GM23338 (cell line): Measurements from ENCODE around the gene COPS4.
"Not testable (repeated sequence)": the region's sequence is repeated elsewhere in the genome, so short reads cannot be mapped to it uniquely, and the experiment has no call there.

ENCODE experiments used
- CREB1 ChIP-seq: fragments of 250-450 bp; sonication (Bioruptor Pico); IDR thresholded peaks from 2 replicates; pipeline ENCODE4 v1.5.0; 2020; ENCODE audit warnings: low read depth, mild to moderate bottlenecking, moderate library complexity
- EZH2 ChIP-seq: fragments of 200-600 bp; sonication (generic); IDR thresholded peaks from one replicate; pipeline ENCODE4 v1.8.0; 2017; ENCODE audit warnings: antibody characterized with exemption, mild to moderate bottlenecking, low read depth; ENCODE audit not compliant: unreplicated experiment
- EZH2phosphoT487 ChIP-seq: fragments of 200-600 bp; sonication (generic); IDR thresholded peaks from one replicate; pipeline ENCODE4 v1.8.1; 2018; ENCODE audit warnings: antibody characterized with exemption; ENCODE audit not compliant: unreplicated experiment
- JUNB ChIP-seq: IDR thresholded peaks from one replicate; pipeline ENCODE4 v1.6.1; 2016; ENCODE audit warnings: antibody characterized with exemption; ENCODE audit not compliant: unreplicated experiment
- POLR2AphosphoS5 ChIP-seq: IDR thresholded peaks from 2 replicates; pipeline ENCODE4 v1.6.1; 2016; ENCODE audit warnings: antibody characterized with exemption, low read depth
- STAT1 ChIP-seq: IDR thresholded peaks from one replicate; pipeline ENCODE4 v1.6.1; 2016; ENCODE audit warnings: antibody characterized with exemption; ENCODE audit not compliant: unreplicated experiment
- ZNF114 ChIP-seq: fragments of 250-450 bp; sonication (Bioruptor Pico); IDR thresholded peaks from 2 replicates; pipeline ENCODE4 v1.5.0; 2020; ENCODE audit warnings: mild to moderate bottlenecking, moderate library complexity
- ZNF331 ChIP-seq: fragments of 250-450 bp; sonication (Bioruptor Pico); IDR thresholded peaks from 2 replicates; pipeline ENCODE4 v1.5.0; 2020; ENCODE audit warnings: low read depth, mild to moderate bottlenecking, moderate library complexity
- TF ChIP-seq, protein P1 (sequence below), 2 experiments: fragments of 200-600 bp in 1 of 2; sonication (generic) in 1 of 2; conservative IDR thresholded peaks; 2 replicates each; pipeline versions ENCODE4 v1.5.1 to v1.6.1; 2016 to 2017; ENCODE audit warnings: antibody characterized with exemption in 2 of 2, low read depth in 2 of 2, mild to moderate bottlenecking in 2 of 2, moderate library complexity in 1 of 2
- TF ChIP-seq, protein P2 (sequence below): IDR thresholded peaks from one replicate; pipeline ENCODE4 v1.6.1; 2018; ENCODE audit warnings: antibody characterized with exemption; ENCODE audit not compliant: unreplicated experiment
- TF ChIP-seq, protein P3 (sequence below): IDR thresholded peaks from 2 replicates; pipeline ENCODE4 v1.6.1; 2016; ENCODE audit warnings: antibody characterized with exemption

DNA sequence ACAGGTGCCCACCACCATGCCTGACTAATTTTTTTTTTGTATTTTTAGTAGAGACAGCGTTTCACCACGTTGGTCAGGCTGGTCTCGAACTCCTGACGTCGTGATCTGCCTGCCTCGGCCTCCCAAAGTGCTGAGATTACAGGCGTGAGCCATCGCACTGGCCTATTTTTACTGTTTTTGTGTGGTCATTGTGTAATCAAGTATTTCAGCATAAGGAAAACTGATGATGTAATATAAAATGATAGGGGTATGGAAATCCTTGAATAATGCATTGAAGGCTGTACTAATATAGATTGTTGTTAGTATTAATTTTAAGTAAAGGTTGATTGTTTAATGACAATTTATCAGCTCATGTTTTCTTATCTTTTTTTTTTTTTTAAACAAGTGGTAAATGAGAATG is 13.8 kb downstream of the COPS4 start:
- TF ChIP-seq, protein P1, sequence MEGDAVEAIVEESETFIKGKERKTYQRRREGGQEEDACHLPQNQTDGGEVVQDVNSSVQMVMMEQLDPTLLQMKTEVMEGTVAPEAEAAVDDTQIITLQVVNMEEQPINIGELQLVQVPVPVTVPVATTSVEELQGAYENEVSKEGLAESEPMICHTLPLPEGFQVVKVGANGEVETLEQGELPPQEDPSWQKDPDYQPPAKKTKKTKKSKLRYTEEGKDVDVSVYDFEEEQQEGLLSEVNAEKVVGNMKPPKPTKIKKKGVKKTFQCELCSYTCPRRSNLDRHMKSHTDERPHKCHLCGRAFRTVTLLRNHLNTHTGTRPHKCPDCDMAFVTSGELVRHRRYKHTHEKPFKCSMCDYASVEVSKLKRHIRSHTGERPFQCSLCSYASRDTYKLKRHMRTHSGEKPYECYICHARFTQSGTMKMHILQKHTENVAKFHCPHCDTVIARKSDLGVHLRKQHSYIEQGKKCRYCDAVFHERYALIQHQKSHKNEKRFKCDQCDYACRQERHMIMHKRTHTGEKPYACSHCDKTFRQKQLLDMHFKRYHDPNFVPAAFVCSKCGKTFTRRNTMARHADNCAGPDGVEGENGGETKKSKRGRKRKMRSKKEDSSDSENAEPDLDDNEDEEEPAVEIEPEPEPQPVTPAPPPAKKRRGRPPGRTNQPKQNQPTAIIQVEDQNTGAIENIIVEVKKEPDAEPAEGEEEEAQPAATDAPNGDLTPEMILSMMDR (conservative IDR thresholded peaks at IDR 0.05; ENCODE audit: low read depth in 2 of 2), result not testable (repeated sequence)
- TF ChIP-seq POLR2AphosphoS5; CREB1 (CRISPR knock-in tag); EZH2; EZH2phosphoT487; ZNF331 (CRISPR knock-in tag); JUNB; ZNF114 (CRISPR knock-in tag); STAT1: not testable (repeated sequence)
- TF ChIP-seq, protein P2, sequence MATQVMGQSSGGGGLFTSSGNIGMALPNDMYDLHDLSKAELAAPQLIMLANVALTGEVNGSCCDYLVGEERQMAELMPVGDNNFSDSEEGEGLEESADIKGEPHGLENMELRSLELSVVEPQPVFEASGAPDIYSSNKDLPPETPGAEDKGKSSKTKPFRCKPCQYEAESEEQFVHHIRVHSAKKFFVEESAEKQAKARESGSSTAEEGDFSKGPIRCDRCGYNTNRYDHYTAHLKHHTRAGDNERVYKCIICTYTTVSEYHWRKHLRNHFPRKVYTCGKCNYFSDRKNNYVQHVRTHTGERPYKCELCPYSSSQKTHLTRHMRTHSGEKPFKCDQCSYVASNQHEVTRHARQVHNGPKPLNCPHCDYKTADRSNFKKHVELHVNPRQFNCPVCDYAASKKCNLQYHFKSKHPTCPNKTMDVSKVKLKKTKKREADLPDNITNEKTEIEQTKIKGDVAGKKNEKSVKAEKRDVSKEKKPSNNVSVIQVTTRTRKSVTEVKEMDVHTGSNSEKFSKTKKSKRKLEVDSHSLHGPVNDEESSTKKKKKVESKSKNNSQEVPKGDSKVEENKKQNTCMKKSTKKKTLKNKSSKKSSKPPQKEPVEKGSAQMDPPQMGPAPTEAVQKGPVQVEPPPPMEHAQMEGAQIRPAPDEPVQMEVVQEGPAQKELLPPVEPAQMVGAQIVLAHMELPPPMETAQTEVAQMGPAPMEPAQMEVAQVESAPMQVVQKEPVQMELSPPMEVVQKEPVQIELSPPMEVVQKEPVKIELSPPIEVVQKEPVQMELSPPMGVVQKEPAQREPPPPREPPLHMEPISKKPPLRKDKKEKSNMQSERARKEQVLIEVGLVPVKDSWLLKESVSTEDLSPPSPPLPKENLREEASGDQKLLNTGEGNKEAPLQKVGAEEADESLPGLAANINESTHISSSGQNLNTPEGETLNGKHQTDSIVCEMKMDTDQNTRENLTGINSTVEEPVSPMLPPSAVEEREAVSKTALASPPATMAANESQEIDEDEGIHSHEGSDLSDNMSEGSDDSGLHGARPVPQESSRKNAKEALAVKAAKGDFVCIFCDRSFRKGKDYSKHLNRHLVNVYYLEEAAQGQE, result not testable (repeated sequence)
- TF ChIP-seq, protein P3, sequence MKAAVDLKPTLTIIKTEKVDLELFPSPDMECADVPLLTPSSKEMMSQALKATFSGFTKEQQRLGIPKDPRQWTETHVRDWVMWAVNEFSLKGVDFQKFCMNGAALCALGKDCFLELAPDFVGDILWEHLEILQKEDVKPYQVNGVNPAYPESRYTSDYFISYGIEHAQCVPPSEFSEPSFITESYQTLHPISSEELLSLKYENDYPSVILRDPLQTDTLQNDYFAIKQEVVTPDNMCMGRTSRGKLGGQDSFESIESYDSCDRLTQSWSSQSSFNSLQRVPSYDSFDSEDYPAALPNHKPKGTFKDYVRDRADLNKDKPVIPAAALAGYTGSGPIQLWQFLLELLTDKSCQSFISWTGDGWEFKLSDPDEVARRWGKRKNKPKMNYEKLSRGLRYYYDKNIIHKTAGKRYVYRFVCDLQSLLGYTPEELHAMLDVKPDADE, result not testable (repeated sequence)
